Endothelial cell of umbilical vein (primary cell): ENCODE data around the gene MATCAP1. TPM values are rescaled to one million over a fixed set of nuclear protein-coding genes. Genes with fewer than 3 reads are reported as not detected.

Experiments used
- BruUV-seq: library from RNA; stranded (reverse); fragments of 400-500 nt; replicated peaks from 2 replicates; lab custom pipeline; 2021; lab: Mats Ljungman, UMichigan
- CTCF ChIA-PET: fragments of 300-600, 350-600 bp; sonication (Branson Sonifier 250); formaldehyde crosslinking; loops from one replicate; lab custom pipeline; 2021; ENCODE audit warnings: antibody characterized with exemption, inconsistent platforms; lab: Charles Lee
- POLR2A ChIA-PET: fragments of 300-600, 350-600 bp; sonication (Branson Sonifier 250); formaldehyde crosslinking; loops from one replicate; lab custom pipeline; 2021; ENCODE audit warnings: antibody characterized with exemption, inconsistent platforms; lab: Charles Lee
- DNase-seq: peaks from one replicate; pipeline ENCODE4 v3.0.0-alpha.2; 2011; ENCODE audit warnings: low read depth, low spot score
- FAIRE-seq: peaks from 2 replicates; lab custom pipeline; 2011; peaks lifted over from hg19 to GRCh38; lab: Jason Lieb, UNC
- H2AFZ ChIP-seq: 2 replicates; pipeline ENCODE4 v1.6.0; 2012; ENCODE audit warnings: low read depth, low read length, control low read depth, inconsistent platforms
- H3K27ac ChIP-seq: 2 replicates; pipeline ENCODE4 v1.5.1; 2011; ENCODE audit warnings: low read depth, mild to moderate bottlenecking, control low read depth, low read length, moderate library complexity; ENCODE audit not compliant: insufficient read depth
- H3K27me3 ChIP-seq, 2 experiments: 2 replicates each; pipeline versions ENCODE4 v1.6.0 to v1.6.1; 2011; ENCODE audit warnings: low read length in 2 of 2, mixed read lengths in 1 of 2; ENCODE audit not compliant: control insufficient read depth in 2 of 2, insufficient read depth in 2 of 2
- H3K36me3 ChIP-seq, 2 experiments: 2 replicates in 1 of 2; 3 replicates in 1 of 2; pipeline ENCODE4 v1.5.1; 2011; ENCODE audit warnings: low read length in 2 of 2, mild to moderate bottlenecking in 1 of 2, moderate library complexity in 1 of 2; ENCODE audit not compliant: control insufficient read depth in 2 of 2, insufficient read depth in 2 of 2; ENCODE audit errors: extremely low read depth in 1 of 2
- H3K4me1 ChIP-seq: 3 replicates; pipeline ENCODE4 v1.5.1; 2011; ENCODE audit warnings: mild to moderate bottlenecking, low read length; ENCODE audit not compliant: control insufficient read depth, insufficient read depth; ENCODE audit errors: extremely low read depth
- H3K4me2 ChIP-seq: 2 replicates; pipeline ENCODE4 v1.6.1; 2011; ENCODE audit warnings: low read length, control low read depth, mixed read lengths; ENCODE audit not compliant: insufficient read depth
- H3K4me3 ChIP-seq, 3 experiments: fragments of 200-600 bp in 1 of 3; sonication (generic), shearing (Covaris generic) in 1 of 3; replicated peaks in 1 of 3; 2 replicates each; pipeline ENCODE4 v1.5.1; 2011 to 2016; ENCODE audit warnings: control low read depth in 3 of 3, low read length in 3 of 3, mild to moderate bottlenecking in 2 of 3, inconsistent platforms in 1 of 3, low read depth in 1 of 3, moderate library complexity in 1 of 3; ENCODE audit not compliant: insufficient read depth in 1 of 3
- H3K79me2 ChIP-seq: 2 replicates; pipeline ENCODE4 v1.6.0; 2012; ENCODE audit warnings: low read length, inconsistent platforms; ENCODE audit not compliant: control insufficient read depth, insufficient read depth
- H3K9ac ChIP-seq: replicated peaks from 2 replicates; pipeline ENCODE3; 2011; ENCODE audit warnings: low read length, control low read depth; ENCODE audit not compliant: insufficient read depth; ENCODE audit errors: extremely low read depth
- H3K9me1 ChIP-seq: replicated peaks from 3 replicates; pipeline ENCODE4 v1.6.0; 2011; ENCODE audit warnings: mild to moderate bottlenecking, low read length; ENCODE audit not compliant: control insufficient read depth, insufficient read depth; ENCODE audit errors: extremely low read depth
- H3K9me3 ChIP-seq: replicated peaks from 2 replicates; pipeline ENCODE4 v1.5.1; 2012; ENCODE audit warnings: low read length, inconsistent platforms; ENCODE audit not compliant: control insufficient read depth, insufficient read depth
- H4K20me1 ChIP-seq: replicated peaks from 2 replicates; pipeline ENCODE3; 2011; ENCODE audit warnings: mild to moderate bottlenecking, low read length; ENCODE audit not compliant: control insufficient read depth, insufficient read depth; ENCODE audit errors: extremely low read depth
- EZH2 ChIP-seq: IDR thresholded peaks from 2 replicates; pipeline ENCODE4 v1.6.1; 2012; ENCODE audit warnings: borderline replicate concordance, low read depth, mild to moderate bottlenecking, moderate library complexity, low read length, inconsistent platforms; ENCODE audit not compliant: severe bottlenecking
- FOS ChIP-seq: IDR thresholded peaks from 2 replicates; pipeline ENCODE4 v1.6.1; 2011; ENCODE audit warnings: mild to moderate bottlenecking, low read length, moderate library complexity, borderline replicate concordance; ENCODE audit not compliant: insufficient read depth
- GATA2 ChIP-seq: IDR thresholded peaks from 2 replicates; pipeline ENCODE4 v1.7.0; 2011; ENCODE audit warnings: low read depth, mild to moderate bottlenecking, moderate library complexity, mixed read lengths, low read length; ENCODE audit not compliant: insufficient read length, insufficient read depth
- JUN ChIP-seq: IDR thresholded peaks from 2 replicates; pipeline ENCODE4 v1.6.1; 2011; ENCODE audit warnings: borderline replicate concordance, low read depth; ENCODE audit not compliant: insufficient read length, insufficient read depth
- MYC ChIP-seq: IDR thresholded peaks from one replicate; pipeline ENCODE4 v1.6.1; 2011; ENCODE audit warnings: mild to moderate bottlenecking, low read depth, low read length
- POLR2A ChIP-seq: IDR thresholded peaks from 2 replicates; pipeline ENCODE4 v1.6.1; 2012; ENCODE audit warnings: low read depth, mild to moderate bottlenecking, control low read depth, low read length
- POLR2AphosphoS5 ChIP-seq: IDR thresholded peaks from 2 replicates; pipeline ENCODE4 v1.6.1; 2012; ENCODE audit warnings: low read depth, mild to moderate bottlenecking, control low read depth, low read length, moderate library complexity; ENCODE audit not compliant: insufficient read depth
- dilution Hi-C: fragments of 300-500 bp; cut with MboI; formaldehyde crosslinking; loops from one replicate; pipeline ENCODE4 v1.15.0; 2019; ENCODE audit warnings: low sequenced_read_pairs; ENCODE audit not compliant: extremely low pct_ligation_motif_present
- intact Hi-C: fragments of 100-400 bp; cut with micrococcal nuclease; formaldehyde crosslinking; loops from one replicate; pipeline ENCODE4 v1.10.0; 2022
- polyA plus RNA-seq, 4 experiments: library from polyadenylated mRNA; depleted of rRNA in 3 of 4; stranded (reverse) in 3 of 4; unstranded in 1 of 4; fragments of >200 nt; gene quantifications; 2 replicates each; pipeline versions ENCODE4 v1.2.1 to v1.2.3, GENCODE V29; 2011 to 2012; ENCODE audit warnings: missing spikeins in 1 of 4
- total RNA-seq: library from RNA; stranded (reverse); gene quantifications from 2 replicates; pipeline ENCODE4 v1.2.3, GENCODE V29; 2021
- TF ChIP-seq, protein P1 (sequence below): IDR thresholded peaks from 2 replicates; pipeline ENCODE4 v1.6.1; 2011; ENCODE audit not compliant: insufficient read depth, insufficient read length
- TF ChIP-seq, protein P2 (sequence below), 2 donors: IDR thresholded peaks; 1 replicate in 1 of 2; 2 replicates in 1 of 2; pipeline ENCODE4 v1.5.1; 2011; ENCODE audit warnings: low read length in 2 of 2, mild to moderate bottlenecking in 2 of 2, moderate library complexity in 2 of 2, control low read depth in 1 of 2, inconsistent platforms in 1 of 2, low read depth in 1 of 2; ENCODE audit not compliant: insufficient read depth in 1 of 2; ENCODE audit errors: extremely low read depth in 1 of 2

The MATCAP1 gene
- total and polyA plus RNA-seq, 2 donors (not counting 3 experiments of a cell fraction or from before 2014, with no cell fraction given), result 44.5 to 53.3 TPM

DNA sequence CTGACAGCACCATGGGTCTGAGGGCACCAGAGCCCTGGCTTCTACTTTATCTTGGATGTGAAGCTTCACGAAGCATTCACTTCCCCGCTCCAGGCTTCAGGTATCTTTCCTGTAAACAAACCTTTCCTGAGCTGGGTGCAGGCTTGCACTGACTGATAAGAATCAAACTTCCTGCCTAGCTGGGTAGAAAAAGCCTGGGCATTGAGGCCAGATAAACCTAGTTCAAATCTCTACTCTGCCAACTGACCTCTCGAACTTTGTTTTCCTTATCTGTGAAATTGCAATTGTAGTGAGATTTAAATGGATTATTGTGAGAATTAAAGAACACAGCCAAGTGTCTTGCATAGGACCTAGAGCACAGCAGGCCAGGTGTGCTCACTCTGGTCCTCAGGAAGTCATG, 40.2 kb upstream of the MATCAP1 start:
- CTCF ChIA-PET, result interaction anchor here (1.1 to 1.4 kb wide), 3 partner anchors 20 to 26 kb away, joined by 3 read pairs; no protein-coding TSS in a partner anchor
- H3K27me3 ChIP-seq, result no peaks in the 10 kb centered on the region

DNA sequence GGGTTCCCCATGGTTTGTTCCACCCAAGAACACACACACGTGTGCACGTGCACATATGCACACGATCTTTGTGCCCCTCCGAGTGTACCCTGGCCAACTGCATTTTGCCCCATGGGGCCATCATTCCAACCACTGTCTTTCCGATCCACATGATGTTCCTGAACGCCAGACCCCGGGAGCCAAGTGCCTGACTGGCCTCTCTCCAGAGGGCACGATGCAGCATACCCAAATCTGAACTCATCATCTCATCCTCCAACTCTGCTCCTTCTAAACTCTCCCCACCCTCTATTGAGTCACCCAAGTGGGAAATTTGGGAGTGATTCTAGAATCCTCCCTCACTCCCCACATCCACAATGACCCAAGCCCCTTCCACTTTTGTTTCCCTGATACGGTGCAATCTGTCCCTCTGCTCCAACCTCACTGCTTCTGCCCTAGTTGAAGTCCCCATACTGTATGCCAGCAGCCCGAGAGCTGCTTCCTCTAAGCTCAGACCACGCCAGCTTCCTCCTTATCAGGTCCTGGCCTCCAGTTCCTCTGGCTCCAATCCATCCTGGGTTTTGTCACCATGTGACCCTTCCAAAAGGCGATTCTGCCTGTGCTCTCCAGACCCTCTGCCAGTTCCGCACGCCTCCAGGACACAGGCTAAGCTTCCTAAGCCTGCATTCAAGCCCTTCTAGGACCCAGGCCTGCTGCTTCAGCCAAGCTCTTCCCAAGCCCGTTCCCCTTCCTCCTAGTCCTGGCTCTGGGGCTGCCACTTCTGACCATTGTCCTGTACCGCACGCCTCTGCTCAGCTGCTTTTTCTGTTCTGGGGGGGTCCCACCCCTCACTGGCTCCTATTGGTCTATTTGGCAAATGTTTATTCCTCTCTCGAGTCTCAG, 33.1 kb upstream of the MATCAP1 start:
- peak; percentile 66 for DNase-seq
- Histone ChIP-seq H3K79me2 (no peaks in the 10 kb centered on the region), H3K9me1 (no peaks in the 10 kb centered on the region), H3K4me3 (no peak overlapping the region), H3K36me3 (no peaks in the 10 kb centered on the region), H3K4me1 (peaks cover 22% of the 10 kb centered on the region), H2AFZ (peak overlapping the region; percentile 69), H3K9me3 (no peaks in the 10 kb centered on the region), H3K27ac (peak overlapping the region; percentile 30), H3K27me3 (no peaks in the 10 kb centered on the region), H4K20me1 (no peaks in the 10 kb centered on the region), H3K9ac (no peak overlapping the region), H3K4me2 (peak overlapping the region; percentile 1)
- FAIRE-seq, result peak; percentile 93
- dilution Hi-C loops (no loop called here), intact Hi-C loops (loop anchor here (1.0 to 2.0 kb wide), 2 partner anchors 10 to 18 kb away; partner anchors contain the start of genes ELMO3 and TMEM208)
- BruUV-seq, result no TSS peak
- TF ChIP-seq, protein P1, sequence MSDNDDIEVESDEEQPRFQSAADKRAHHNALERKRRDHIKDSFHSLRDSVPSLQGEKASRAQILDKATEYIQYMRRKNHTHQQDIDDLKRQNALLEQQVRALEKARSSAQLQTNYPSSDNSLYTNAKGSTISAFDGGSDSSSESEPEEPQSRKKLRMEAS, result no peak
- no peak for TF ChIP-seq FOS
- peak; percentile 41 for TF ChIP-seq POLR2AphosphoS5
- no peak for TF ChIP-seq EZH2
- peak; percentile 29 for TF ChIP-seq GATA2
- TF ChIP-seq MYC, result no peak
- TF ChIP-seq, protein P2, sequence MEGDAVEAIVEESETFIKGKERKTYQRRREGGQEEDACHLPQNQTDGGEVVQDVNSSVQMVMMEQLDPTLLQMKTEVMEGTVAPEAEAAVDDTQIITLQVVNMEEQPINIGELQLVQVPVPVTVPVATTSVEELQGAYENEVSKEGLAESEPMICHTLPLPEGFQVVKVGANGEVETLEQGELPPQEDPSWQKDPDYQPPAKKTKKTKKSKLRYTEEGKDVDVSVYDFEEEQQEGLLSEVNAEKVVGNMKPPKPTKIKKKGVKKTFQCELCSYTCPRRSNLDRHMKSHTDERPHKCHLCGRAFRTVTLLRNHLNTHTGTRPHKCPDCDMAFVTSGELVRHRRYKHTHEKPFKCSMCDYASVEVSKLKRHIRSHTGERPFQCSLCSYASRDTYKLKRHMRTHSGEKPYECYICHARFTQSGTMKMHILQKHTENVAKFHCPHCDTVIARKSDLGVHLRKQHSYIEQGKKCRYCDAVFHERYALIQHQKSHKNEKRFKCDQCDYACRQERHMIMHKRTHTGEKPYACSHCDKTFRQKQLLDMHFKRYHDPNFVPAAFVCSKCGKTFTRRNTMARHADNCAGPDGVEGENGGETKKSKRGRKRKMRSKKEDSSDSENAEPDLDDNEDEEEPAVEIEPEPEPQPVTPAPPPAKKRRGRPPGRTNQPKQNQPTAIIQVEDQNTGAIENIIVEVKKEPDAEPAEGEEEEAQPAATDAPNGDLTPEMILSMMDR (IDR thresholded peaks at IDR 0.05; ENCODE audit: extremely low read depth in 1 of 2, insufficient read depth in 1 of 2, low read depth in 1 of 2, low read length in 2 of 2), result no peak
- TF ChIP-seq POLR2A, result peak; percentile 26
- TF ChIP-seq JUN, result no peak
- CTCF ChIA-PET, result interaction anchor here (0.5 to 1.8 kb wide), 8 partner anchors 10 to 177 kb away, joined by 3 to 9 read pairs (median 3); partner anchors contain the start of genes ELMO3 and TMEM208
- POLR2A ChIA-PET, result interaction anchor here (0.8 to 1.8 kb wide), 3 partner anchors 10 to 30 kb away, joined by 3 to 8 read pairs (median 6); partner anchors contain the start of genes FHOD1 and TMEM208

More for the DNA sequence above, 40.2 kb upstream of the MATCAP1 start:
- Histone ChIP-seq H3K79me2 (peaks cover 11% of the 10 kb centered on the region), H3K36me3 (peaks cover 0 to 9% of the 10 kb centered on the region in 2 experiments), H4K20me1 (no peaks in the 10 kb centered on the region), H2AFZ (no peak overlapping the region), H3K9me1 (no peaks in the 10 kb centered on the region), H3K9me3 (no peaks in the 10 kb centered on the region), H3K4me3 (no peak overlapping the region), H3K4me1 (peaks cover 18% of the 10 kb centered on the region), H3K27ac (no peak overlapping the region), H3K9ac (no peak overlapping the region), H3K4me2 (no peak overlapping the region)
- POLR2A ChIA-PET, result no interaction called here
- FAIRE-seq, result peak; percentile 64
- no TSS peak for BruUV-seq
- TF ChIP-seq GATA2 (peak; percentile 61), MYC (no peak), EZH2 (no peak)
- DNase-seq, result no peak
- dilution Hi-C loops (no loop called here), intact Hi-C loops (no loop called here)
